ENCODE results near the gene OS9. TPM values are rescaled to one million over a fixed set of nuclear protein-coding genes. Genes with fewer than 3 reads are reported as not detected.

OS9 gene
- total and polyA plus RNA-seq, 9 of the 15 experiments (the other 6 are each of a cell fraction or from before 2014, with no cell fraction given), result 4.6 to 105 (median 89.5) TPM

- TF ChIP-seq KDM5B (IDR thresholded peaks at IDR 0.05; ENCODE audit: insufficient replicate concordance, low read depth, low read length) (peak; percentile 48), ZNF282 (CRISPR knock-in tag; IDR thresholded peaks at IDR 0.05) (no peak), ZNF766 (CRISPR knock-in tag; conservative IDR thresholded peaks at IDR 0.05) (no peak), HDAC1 (IDR thresholded peaks at IDR 0.05) (peak in 1 of 2 experiments; percentile 33; a peak in 2 of 4 replicates), HOXB6 (CRISPR knock-in tag; IDR thresholded peaks at IDR 0.05; ENCODE audit: borderline replicate concordance) (no peak), ZBTB11 (CRISPR knock-in tag; IDR thresholded peaks at IDR 0.05) (peak in 1 of 3 experiments; percentile 39; a peak in 1 of 6 replicates), RB1 (IDR thresholded peaks at IDR 0.05; ENCODE audit: low read depth) (peak; percentile 39; the same call in 1 of the 2 replicates), ZEB2 (IDR thresholded peaks at IDR 0.05) (0 out of 2 replicates have a peak, but pooled peaks have one; percentile 31), E2F8 (IDR thresholded peaks at IDR 0.05; ENCODE audit: low read depth, partially characterized antibody) (peak; percentile 52), GABPA (tag; conservative IDR thresholded peaks at IDR 0.05; ENCODE audit: low read depth) (peak; percentile 53; the same call in 1 of the 2 replicates), ZNF212 (CRISPR knock-in tag; IDR thresholded peaks at IDR 0.05) (no peak), NRF1 (conservative IDR thresholded peaks at IDR 0.05 in 1 of 2, IDR thresholded peaks at IDR 0.05 in 1 of 2) (peak; percentile 43 to 46; a peak in 2 of 4 replicates), VEZF1 (CRISPR knock-in tag; IDR thresholded peaks at IDR 0.05) (peak; percentile 64), NFYB (IDR thresholded peaks at IDR 0.05; ENCODE audit: extremely low read depth, insufficient read length) (no peak), FOXA3 (CRISPR knock-in tag; conservative IDR thresholded peaks at IDR 0.05 in 1 of 2, IDR thresholded peaks at IDR 0.05 in 1 of 2) (0 out of 4 replicates have a peak, but pooled peaks of 1 of the 2 experiments have one; percentile 41), ZNF253 (CRISPR knock-in tag; conservative IDR thresholded peaks at IDR 0.05) (no peak)
These were observed 42.2 kb downstream of the OS9 start (continued) for GRCh38 chr12:57735952-57736740.
